Activated CD4-positive, CD25-positive, alpha-beta regulatory T cell treated with anti-CD3 and anti-CD28 coated beads, Interleukin-2, amount 50 U/mL, for 16 hours (primary cell): ENCODE measurements around the gene ANKRD26.
"Not testable (repeated sequence)": the region's sequence is repeated elsewhere in the genome, so short reads cannot be mapped to it uniquely, and the experiment has no call there.

Experiments
- DNase-seq: peaks from one replicate; pipeline ENCODE4 v3.0.0-alpha.2; 2020; ENCODE audit warnings: low read depth, low spot score

ANKRD26 gene

GRCh38 chr10:27099916-27100812 lies at the start of gene ANKRD26:
TSS of gene ANKRD26 (minus strand) at chr10:27100494. CDS start at chr10:27100326, 168 bp downstream.
- DNase-seq, result peak; percentile 92

DNA sequence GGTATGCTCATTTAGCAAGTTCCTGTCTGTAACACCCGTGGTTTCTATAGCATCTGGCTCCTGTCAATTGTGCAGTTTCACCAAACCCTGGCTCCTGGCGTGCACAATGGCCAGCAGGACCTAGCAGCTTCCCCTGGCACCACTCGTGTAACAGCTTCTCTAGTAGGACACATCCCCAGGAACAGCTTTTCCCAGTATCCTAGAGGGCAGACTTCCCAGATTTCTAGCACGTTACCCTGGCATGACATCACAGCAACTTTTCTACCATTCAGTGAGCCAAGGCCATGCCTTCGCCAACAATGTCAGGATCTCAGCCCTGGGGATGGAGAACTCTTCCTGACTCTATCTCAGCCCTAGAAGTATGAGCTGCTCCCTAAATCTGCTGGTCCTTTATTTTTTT lies 47.4 kb upstream of the ANKRD26 start:
- no peak for DNase-seq

GRCh38 chr10:27145937-27146336 lies 45.6 kb upstream of the ANKRD26 start:
- DNase-seq, result no peak

DNA sequence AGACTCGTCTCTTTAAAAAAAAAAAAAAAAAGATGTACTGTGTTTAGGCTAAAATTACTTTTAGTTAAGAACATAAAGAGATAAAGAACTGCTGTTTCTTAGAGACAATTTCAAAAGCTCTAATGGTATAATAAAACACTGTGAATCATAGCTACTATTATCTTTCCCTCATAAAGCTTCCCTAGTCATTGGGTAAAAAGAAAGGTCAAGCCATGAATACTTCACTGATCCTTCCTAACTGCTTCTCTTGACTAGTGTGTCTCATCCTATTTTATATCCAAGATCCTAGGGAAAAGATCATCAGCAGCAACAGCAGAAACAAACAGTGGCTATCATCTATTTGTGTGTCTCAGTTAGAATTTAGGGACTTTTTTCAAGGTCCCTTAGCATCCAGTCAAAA lies 43.4 kb upstream of the ANKRD26 start:
- DNase-seq, result no peak

DNA sequence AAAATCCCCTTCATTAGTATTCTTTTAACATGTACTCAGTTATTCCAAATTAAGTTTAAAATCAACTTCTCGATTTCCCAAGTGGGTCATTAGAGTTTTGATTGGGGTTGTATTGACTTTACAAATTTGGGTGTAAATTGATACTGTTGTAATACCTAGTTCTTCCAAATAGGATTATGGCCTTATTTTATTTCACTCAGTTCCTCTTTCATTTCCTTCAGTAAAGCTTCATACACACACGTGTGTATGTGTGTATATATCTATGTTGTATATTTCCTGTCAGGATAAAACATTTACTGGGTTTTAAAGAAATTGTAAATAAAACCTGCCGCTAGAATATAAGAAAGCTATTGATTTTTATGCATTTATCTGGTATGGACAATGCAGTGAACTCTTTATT lies 38.0 kb upstream of the ANKRD26 start:
- DNase-seq, result no peak

DNA sequence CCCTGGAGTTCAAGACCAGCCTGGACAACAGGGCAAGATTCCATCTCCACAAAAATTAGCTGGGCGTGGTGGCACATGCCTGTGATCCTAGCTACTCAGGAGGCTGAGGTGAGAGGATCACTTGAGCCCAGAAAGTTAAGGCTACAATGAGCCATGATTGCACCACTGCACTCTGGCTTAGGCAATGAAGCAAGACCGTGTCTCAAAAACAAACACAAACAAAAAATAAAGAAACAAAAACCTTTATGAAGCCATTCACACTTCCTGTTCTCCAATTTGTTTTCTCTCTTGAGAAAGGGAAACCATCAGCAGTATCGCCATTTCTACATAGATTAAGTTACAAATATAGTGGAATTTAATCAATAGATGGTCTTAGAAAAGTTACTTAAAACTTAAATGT lies 34.1 kb upstream of the ANKRD26 start:
- no peak for DNase-seq

DNA sequence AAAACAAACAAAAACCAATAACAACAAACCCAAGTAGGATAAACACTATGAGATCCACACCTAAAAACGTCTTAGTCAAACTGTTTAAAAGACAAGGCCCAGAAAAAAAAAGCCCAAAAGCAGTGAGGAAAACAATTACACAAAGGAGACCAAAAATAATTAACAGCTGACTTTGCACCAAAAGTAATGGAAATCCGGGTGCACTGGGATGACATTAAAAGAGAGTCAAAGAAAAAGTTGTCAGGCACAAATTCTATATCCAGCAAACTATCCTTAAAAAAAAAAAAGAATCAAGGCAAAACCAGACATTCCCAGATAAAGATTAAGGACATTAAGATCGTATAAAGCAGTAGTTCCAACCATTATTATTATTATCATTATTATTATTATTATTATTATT lies 7.9 kb upstream of the ANKRD26 start:
- DNase-seq, result no peak

DNA sequence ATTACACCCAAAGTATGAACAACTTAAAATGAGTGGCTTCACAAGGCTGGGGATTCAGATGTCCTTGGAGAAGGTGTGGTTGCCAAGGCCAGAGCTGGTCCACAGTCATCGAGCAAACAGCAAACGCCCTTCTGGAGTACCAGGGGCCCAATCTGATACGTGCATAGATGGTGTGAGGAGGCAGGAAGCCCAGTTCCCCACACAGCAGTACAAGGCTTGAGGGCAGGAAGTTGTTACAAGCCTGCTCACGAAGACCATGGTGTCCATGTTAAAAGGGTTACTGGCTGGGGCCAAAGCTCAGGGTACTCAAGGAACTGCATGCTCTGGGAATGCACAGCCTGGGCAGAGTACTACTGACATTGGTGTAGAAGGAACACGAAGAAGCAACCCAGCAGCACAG lies 4.6 kb upstream of the ANKRD26 start:
- DNase-seq, result no peak

- DNase-seq, result no peak
Observed at GRCh38 chr10:27100813-27101347, 586 bp upstream of the ANKRD26 start.

DNA sequence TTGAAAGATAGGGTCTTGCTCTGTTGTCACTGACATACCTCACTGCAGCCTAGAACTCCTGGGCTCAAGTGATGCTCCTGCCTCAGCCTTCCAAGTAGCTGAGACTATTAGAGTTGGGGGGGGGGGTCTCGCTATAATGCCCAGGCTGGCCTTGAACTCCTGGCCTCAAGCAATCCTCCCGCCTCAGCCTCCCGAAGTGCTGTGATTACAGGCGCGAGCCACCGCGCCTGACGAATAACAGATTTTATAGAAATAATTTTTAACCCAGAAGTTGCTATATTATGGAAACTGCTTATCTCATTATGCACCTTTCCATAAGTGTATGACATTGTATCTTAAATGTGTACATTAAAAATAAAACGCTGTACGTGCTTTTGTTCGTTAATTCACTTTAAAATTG lies 846 bp downstream of the ANKRD26 start:
- DNase-seq, result no peak

GRCh38 chr10:27088119-27089044 lies 11.9 kb downstream of the ANKRD26 start:
- no peak for DNase-seq

DNA sequence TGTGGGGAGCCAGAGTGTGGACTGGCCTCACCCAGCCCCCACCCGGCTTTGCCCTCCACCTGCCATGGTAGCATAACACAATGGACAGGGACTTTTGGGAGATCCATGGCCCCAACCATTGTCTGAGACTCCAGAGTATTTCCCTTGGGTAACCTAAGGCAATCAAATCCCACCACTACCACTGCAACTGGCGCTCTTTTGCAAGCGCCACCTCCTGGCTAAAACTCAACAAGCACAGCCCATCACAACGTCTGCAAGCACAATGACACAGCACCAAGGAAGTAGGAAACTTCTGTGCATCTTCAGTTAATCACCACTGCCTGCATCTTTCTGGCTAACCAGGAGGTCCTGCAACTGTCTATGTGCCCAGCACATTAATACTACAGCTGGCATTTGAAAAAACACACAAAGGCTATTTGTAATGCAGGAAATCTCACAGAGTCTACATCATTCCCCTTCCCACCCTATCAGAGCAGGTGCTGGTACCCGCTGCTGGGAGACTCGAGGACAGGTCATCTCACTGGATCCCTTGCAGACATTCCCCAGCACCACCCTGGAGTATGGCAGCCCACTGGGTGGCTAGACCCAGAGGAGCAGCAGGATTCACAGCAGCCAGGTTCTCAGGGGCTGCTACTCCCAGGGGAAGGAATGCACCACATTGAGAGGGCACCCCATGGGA lies 27.7 kb downstream of the ANKRD26 start:
- DNase-seq, result no peak

- DNase-seq, result no peak
Observed at GRCh38 chr10:27068217-27068891, 31.9 kb downstream of the ANKRD26 start.

- no peak for DNase-seq
Observed at GRCh38 chr10:27065084-27065483, 35.2 kb downstream of the ANKRD26 start.

DNA sequence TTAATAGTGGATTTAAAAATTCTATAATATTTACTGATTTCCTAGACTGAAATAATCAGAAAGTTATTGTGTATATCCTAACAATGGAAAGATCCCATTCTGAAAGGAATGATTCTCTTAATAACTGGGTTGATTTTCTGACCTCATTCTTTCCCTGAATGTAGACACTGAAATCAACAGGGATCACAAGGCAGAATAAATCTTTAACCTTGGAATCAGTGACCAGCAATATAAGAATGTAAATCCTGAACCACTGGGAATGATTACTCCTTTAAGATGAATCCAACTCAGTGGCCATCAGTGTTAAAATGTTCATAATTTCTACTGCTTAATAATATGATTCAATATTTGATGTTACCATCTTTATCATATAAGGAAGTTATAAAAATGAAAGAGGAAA lies 47.6 kb downstream of the ANKRD26 start:
- DNase-seq, result no peak

GRCh38 chr10:27045247-27045646 lies 55.0 kb downstream of the ANKRD26 start:
- DNase-seq, result not testable (repeated sequence)

GRCh38 chr10:27041196-27041595 lies 59.1 kb downstream of the ANKRD26 start:
- no peak for DNase-seq

DNA sequence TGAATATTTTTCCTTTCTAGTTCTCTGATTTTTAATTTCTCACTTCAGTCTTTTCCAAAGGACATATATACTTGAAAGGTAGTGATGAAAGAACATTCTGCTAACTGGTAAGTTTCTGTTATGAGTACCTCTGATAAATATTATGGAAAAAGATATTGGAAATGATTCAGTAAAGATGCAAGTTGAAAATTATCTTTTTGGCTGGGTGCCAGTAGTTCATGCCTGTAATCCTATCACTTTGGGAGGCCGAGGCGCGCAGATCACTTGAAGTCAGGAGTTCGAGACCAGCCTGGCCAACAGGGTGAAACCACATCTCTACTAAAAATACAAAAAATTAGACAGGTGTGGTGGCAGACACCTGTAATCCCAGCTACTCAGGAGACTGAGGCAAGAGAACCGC lies 62.1 kb downstream of the ANKRD26 start:
- no peak for DNase-seq

DNA sequence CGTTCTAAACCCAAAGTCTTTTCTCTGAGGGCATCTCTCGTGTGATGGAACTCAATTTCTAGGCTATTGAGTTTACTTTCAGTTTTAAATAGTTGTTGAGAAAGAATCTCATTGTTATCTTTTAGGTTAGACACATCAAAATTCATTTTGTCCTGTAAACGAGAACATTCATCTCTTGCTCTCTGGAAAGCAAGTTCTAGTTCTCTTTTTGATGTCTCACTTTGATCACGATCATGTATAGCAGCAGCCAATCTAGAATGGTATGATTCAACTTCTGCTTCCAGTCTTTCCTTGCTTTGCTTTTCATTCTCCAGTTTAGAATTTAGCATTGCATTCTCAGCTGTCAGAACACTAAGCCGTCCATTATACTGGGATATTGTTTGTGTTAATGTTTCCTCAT lies 65.1 kb downstream of the ANKRD26 start:
- no peak for DNase-seq

DNA sequence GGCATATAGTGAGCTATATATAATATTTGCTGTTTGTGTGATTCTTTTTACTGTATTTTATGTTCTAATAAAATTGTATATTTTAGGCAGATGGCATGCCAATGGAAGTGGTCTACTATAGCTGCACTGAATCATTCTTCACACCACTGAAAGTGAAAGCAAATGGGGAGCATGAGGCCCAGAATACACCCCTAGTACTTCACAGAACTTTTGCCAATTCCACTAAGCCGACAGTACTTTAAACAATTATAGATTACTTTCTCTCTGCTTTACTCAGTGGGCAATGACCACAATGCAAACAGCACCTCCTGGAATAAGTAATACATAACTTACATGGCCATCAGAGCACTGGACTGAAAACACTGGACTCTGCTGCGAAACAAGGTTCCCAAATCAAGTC lies 70.2 kb downstream of the ANKRD26 start:
- no peak for DNase-seq

- no peak for DNase-seq
Observed at GRCh38 chr10:27022048-27022447, 78.2 kb downstream of the ANKRD26 start.
